Esophagus muscularis mucosa (tissue), 3 donors: ENCODE data around the gene CACNA2D3.

Experiments used
- POLR2A ChIP-seq: fragments of 450-650 bp; IDR thresholded peaks from one replicate; pipeline ENCODE4 v1.6.1; 2017; ENCODE audit warnings: antibody characterized with exemption, moderate library complexity, mild to moderate bottlenecking, low read depth
- TF ChIP-seq, protein P1 (sequence below), 3 experiments: fragments of 200-600 bp in 2 of 3; fragments of 450-650 bp in 1 of 3; sonication (generic) in 2 of 3; IDR thresholded peaks; one replicate each; pipeline ENCODE4 v1.5.1; 2017 to 2019; ENCODE audit warnings: antibody characterized with exemption in 3 of 3, mild to moderate bottlenecking in 2 of 3, moderate library complexity in 1 of 3

DNA sequence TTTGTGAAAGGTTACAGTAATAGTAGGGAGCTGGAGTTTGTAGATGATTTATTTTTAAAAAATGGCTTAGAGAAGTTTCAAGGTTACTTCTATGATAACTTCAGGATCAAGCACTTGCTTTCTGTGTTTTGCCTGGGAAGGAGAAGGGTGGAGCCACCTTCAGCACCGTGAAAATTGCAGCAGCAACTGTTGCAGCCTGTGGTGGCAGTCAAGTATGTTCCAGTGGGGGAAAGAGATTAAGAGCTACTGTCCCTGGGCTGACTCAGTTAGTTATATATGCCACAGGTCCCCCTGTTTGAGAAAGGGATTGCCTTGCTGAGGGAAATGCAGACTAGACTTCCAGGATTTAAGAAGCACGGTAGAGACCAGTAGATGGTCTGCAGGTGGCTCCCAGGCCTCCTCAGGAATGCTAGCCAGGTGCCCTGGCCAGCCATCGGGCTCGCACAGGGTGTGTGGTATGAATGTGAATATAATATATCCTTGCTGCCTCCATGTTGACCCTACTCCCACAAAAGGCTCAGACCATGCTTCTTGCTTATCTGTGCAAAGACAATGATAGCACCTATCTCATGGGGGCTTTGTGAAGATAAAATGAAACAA lies 389.5 kb downstream of the CACNA2D3 start:
- TF ChIP-seq, protein P1, sequence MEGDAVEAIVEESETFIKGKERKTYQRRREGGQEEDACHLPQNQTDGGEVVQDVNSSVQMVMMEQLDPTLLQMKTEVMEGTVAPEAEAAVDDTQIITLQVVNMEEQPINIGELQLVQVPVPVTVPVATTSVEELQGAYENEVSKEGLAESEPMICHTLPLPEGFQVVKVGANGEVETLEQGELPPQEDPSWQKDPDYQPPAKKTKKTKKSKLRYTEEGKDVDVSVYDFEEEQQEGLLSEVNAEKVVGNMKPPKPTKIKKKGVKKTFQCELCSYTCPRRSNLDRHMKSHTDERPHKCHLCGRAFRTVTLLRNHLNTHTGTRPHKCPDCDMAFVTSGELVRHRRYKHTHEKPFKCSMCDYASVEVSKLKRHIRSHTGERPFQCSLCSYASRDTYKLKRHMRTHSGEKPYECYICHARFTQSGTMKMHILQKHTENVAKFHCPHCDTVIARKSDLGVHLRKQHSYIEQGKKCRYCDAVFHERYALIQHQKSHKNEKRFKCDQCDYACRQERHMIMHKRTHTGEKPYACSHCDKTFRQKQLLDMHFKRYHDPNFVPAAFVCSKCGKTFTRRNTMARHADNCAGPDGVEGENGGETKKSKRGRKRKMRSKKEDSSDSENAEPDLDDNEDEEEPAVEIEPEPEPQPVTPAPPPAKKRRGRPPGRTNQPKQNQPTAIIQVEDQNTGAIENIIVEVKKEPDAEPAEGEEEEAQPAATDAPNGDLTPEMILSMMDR (IDR thresholded peaks at IDR 0.05): no peak
- TF ChIP-seq POLR2A: no peak
